ENCODE results near the gene GNAQ. TPM values are rescaled to one million over a fixed set of nuclear protein-coding genes. Genes with fewer than 3 reads are reported as not detected.
A peak's percentile ranks its signal among the peaks of the same experiment; 100 is the strongest.

Gene GNAQ
- total RNA-seq, 6 donors from 2014 or later, result 50.3 to 117 (median 94.3) TPM

DNA sequence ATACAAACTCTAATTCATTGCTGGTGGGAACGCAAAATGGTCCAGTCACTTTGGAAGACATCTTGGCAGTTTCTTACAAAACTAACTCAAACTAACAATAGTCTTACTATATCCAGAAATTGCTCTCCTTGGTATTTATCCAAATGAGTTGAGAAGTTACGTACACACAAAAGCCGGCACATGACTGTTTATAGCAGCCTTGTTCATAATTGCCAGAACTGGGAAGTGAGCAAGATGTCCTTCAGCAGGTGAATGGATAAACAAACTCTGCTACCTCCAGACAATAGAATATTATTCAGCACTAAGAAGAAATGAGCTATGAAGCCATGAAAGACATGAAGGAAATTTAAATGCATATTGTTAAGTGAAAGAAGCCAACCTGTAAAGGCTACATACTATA lies 17.9 kb upstream of the GNAQ start:
- Histone ChIP-seq H3K27ac (no peak overlapping the region), H3K27me3 (no peaks in the 10 kb centered on the region), H3K4me1 (peaks cover 0 to 6% (median 0%) of the 10 kb centered on the region in 4 donors), H3K9me3 (no peaks in the 10 kb centered on the region), H3K4me3 (no peak overlapping the region), H3K36me3 (no peaks in the 10 kb centered on the region)
- DNase-seq (no peak), ATAC-seq (ENCODE audit: low FRiP score in 2 of 2) (no peak)
- 62 to 72% methylated on average over 3 of the region's 3 CpGs for WGBS, 2 donors
- TF ChIP-seq EP300 (IDR thresholded peaks at IDR 0.05), result no peak

DNA sequence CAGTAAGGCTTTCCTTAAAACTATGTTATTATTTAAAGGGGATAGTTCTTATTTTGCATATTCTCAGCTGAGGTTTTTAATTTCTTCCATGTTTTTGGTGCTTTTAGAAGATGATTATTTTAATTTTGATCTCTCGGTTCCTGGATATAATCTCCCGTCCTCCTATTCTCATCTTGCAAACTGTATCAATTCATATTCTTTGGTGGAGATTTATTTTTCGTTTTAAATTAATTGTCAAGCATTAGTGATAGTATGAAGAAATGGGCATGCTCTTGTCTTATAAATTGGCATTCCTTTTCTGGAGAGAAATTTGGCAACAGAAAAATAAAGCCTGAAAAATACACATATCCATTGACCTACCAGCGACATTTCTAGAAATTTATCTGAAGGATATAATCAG lies 15.5 kb upstream of the GNAQ start:
- Histone ChIP-seq H3K27me3 (no peaks in the 10 kb centered on the region), H3K4me1 (no peaks in the 10 kb centered on the region), H3K27ac (no peak overlapping the region), H3K9me3 (no peaks in the 10 kb centered on the region), H3K4me3 (no peak overlapping the region), H3K36me3 (no peaks in the 10 kb centered on the region)
- WGBS, 2 donors, result 88 to 92% methylated on average over 4 of the region's 4 CpGs
- no peak for ATAC-seq (ENCODE audit: low FRiP score in 2 of 2)
- no peak for TF ChIP-seq POLR2A (IDR thresholded peaks at IDR 0.05)
- TF ChIP-seq POLR2AphosphoS5 (IDR thresholded peaks at IDR 0.05), result no peak
- DNase-seq, result no peak

DNA sequence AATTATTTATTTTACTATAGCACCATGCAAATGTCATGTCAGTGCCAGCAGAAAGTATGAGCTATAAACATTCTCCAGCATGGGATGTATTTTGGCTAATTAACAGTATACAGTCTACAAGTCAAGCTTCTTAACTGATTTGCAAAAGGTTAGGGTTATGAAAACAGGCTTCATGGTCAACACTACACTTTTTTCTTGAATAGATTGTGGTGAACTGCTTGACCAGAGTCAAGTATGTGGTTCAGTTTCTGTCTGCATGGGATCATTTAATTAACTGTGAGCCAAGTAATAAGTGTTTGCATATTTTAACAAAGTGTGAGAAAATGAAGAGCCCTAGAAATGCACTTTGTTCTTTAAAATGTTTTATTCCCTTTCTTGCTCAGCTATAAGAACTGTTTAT lies 14.5 kb upstream of the GNAQ start:
- DNase-seq, result no peak
- TF ChIP-seq EP300 (IDR thresholded peaks at IDR 0.05), result no peak
- no peak for TF ChIP-seq POLR2AphosphoS5 (IDR thresholded peaks at IDR 0.05)
- TF ChIP-seq POLR2A (IDR thresholded peaks at IDR 0.05), result no peak
- TF ChIP-seq, protein P1, sequence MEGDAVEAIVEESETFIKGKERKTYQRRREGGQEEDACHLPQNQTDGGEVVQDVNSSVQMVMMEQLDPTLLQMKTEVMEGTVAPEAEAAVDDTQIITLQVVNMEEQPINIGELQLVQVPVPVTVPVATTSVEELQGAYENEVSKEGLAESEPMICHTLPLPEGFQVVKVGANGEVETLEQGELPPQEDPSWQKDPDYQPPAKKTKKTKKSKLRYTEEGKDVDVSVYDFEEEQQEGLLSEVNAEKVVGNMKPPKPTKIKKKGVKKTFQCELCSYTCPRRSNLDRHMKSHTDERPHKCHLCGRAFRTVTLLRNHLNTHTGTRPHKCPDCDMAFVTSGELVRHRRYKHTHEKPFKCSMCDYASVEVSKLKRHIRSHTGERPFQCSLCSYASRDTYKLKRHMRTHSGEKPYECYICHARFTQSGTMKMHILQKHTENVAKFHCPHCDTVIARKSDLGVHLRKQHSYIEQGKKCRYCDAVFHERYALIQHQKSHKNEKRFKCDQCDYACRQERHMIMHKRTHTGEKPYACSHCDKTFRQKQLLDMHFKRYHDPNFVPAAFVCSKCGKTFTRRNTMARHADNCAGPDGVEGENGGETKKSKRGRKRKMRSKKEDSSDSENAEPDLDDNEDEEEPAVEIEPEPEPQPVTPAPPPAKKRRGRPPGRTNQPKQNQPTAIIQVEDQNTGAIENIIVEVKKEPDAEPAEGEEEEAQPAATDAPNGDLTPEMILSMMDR (IDR thresholded peaks at IDR 0.05), result no peak
- H3K4me1 ChIP-seq, result no peaks in the 10 kb centered on the region
- no peak overlapping the region for H3K27ac ChIP-seq
- H3K9me3 ChIP-seq, result no peaks in the 10 kb centered on the region
- H3K4me3 ChIP-seq, result no peak overlapping the region
- no peak for ATAC-seq (ENCODE audit: low FRiP score in 2 of 2)
- H3K36me3 ChIP-seq, result no peaks in the 10 kb centered on the region
- no peaks in the 10 kb centered on the region for H3K27me3 ChIP-seq

DNA sequence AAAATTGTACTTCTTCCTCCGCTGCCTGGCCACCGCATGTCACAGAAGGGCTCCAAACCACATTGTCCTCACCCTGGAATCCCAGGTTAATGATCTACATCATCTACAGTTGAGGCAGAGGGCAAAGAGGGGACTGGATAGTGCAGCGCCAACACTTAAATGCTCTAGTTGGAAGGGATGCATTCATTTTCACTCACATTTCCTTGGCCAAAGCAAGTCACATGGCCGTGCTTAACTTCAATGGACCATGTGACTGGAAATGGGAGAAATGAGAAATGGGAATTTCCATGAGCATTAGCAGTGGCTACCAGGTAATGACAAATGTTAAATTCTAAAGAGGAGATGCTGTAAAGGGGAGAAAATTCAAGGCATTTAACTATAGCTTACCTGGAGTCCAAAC lies 13.3 kb upstream of the GNAQ start:
- no peak for ATAC-seq (ENCODE audit: low FRiP score in 2 of 2)
- WGBS, 2 donors, result 52 to 97% methylated on average over 4 of the region's 4 CpGs
- H3K27ac ChIP-seq, result no peak overlapping the region
- H3K27me3 ChIP-seq, result no peaks in the 10 kb centered on the region
- no peaks in the 10 kb centered on the region for H3K9me3 ChIP-seq
- H3K4me3 ChIP-seq, result no peak overlapping the region
- TF ChIP-seq POLR2AphosphoS5 (IDR thresholded peaks at IDR 0.05) (no peak), EP300 (IDR thresholded peaks at IDR 0.05) (no peak), POLR2A (IDR thresholded peaks at IDR 0.05) (no peak)
- TF ChIP-seq, protein P1 (IDR thresholded peaks at IDR 0.05), result no peak
- no peaks in the 10 kb centered on the region for H3K36me3 ChIP-seq
- DNase-seq, result no peak
- no peaks in the 10 kb centered on the region for H3K4me1 ChIP-seq

DNA sequence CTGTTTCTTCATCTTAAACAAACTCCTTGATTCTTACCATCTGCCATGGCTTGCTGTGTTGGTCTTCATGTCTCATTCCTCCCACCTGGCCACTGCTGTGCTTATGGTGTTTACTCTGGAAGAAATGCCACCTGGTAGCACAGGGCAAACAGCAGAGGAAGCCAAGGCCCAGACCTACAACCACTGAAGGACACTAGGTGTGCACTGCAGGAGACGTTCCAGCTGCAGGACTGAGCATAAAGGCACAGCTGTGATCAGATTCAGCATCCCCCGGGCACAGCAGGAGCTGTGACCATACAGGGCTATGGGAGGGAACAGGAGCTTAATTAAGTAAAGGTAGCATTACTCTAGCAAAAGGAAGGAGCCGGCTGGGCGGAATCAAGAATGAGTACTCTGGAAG lies 12.6 kb upstream of the GNAQ start:
- no peak for TF ChIP-seq POLR2AphosphoS5 (IDR thresholded peaks at IDR 0.05)
- 85 to 94% methylated on average over 4 of the region's 4 CpGs for WGBS, 2 donors
- ATAC-seq (ENCODE audit: low FRiP score in 2 of 2) (peak in 1 of 2 donors; percentile 34), DNase-seq (no peak)
- Histone ChIP-seq H3K4me1 (no peaks in the 10 kb centered on the region), H3K4me3 (no peak overlapping the region), H3K27ac (no peak overlapping the region), H3K27me3 (no peaks in the 10 kb centered on the region), H3K9me3 (no peaks in the 10 kb centered on the region), H3K36me3 (no peaks in the 10 kb centered on the region)

DNA sequence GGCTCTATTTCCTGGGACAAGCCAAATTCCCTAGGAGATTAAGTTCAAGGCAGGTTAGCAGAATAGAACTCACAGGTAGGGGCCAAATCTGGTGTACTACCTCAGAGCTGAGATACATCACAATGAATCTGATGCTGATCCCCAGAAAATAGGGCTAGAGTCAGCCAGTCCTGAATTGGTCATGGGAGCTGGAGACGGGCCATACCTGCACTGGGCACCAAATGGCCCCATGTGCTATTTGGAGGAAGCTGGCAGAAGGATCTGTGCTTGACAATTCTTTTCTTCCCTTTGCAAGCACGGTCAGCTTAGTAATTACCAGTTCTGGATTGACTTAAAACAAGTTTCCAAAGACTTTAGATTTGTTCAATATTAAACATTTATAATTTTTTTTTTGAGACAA lies 10.4 kb upstream of the GNAQ start:
- ATAC-seq (ENCODE audit: low FRiP score in 2 of 2), result no peak
- Histone ChIP-seq H3K36me3 (no peaks in the 10 kb centered on the region), H3K27me3 (no peaks in the 10 kb centered on the region), H3K27ac (no peak overlapping the region), H3K9me3 (no peaks in the 10 kb centered on the region), H3K4me1 (peaks cover 0 to 3% (median 3%) of the 10 kb centered on the region in 4 donors), H3K4me3 (no peak overlapping the region)
- TF ChIP-seq, protein P1 (IDR thresholded peaks at IDR 0.05), result no peak
- no peak for TF ChIP-seq POLR2AphosphoS5 (IDR thresholded peaks at IDR 0.05)
- TF ChIP-seq EP300 (IDR thresholded peaks at IDR 0.05), result no peak
- TF ChIP-seq POLR2A (IDR thresholded peaks at IDR 0.05), result no peak
- WGBS, 2 donors, result 84 to 88% methylated on average over 2 of the region's 2 CpGs
- no peak for DNase-seq

Data from upper lobe of left lung (tissue), 6 donors.